Neural progenitor cell (in vitro differentiated cells): ENCODE data around the gene NFRKB. TPM values are rescaled to one million over a fixed set of nuclear protein-coding genes. Genes with fewer than 3 reads are reported as not detected.

Experiments used
- DNase-seq: peaks from one replicate; pipeline ENCODE4 v3.0.0-alpha.2; 2016; ENCODE audit warnings: low spot score
- H2AFZ ChIP-seq: fragments of 200-600 bp; sonication (generic); replicated peaks from 2 replicates; pipeline ENCODE4 v1.6.1; 2016; ENCODE audit warnings: antibody characterized with exemption
- H3F3A ChIP-seq: fragments of 200-600 bp; sonication (generic); 2 replicates; pipeline ENCODE4 v1.6.1; 2016; ENCODE audit warnings: antibody characterized with exemption, low read depth
- H3K27ac ChIP-seq: fragments of 200-600 bp; sonication (generic); 2 replicates; pipeline ENCODE4 v1.5.1; 2016; ENCODE audit warnings: mild to moderate bottlenecking
- H3K27me3 ChIP-seq: fragments of 200-600 bp; sonication (generic); 2 replicates; pipeline ENCODE4 v1.6.1; 2016; ENCODE audit warnings: mild to moderate bottlenecking, moderate library complexity
- H3K36me3 ChIP-seq: fragments of 200-600 bp; sonication (generic); 2 replicates; pipeline ENCODE4 v1.5.1; 2016
- H3K4me1 ChIP-seq: fragments of 200-600 bp; sonication (generic); 2 replicates; pipeline ENCODE4 v1.6.1; 2016; ENCODE audit warnings: mixed run types
- H3K4me2 ChIP-seq: fragments of 200-600 bp; sonication (generic); 2 replicates; pipeline ENCODE4 v1.6.1; 2016
- H3K4me3 ChIP-seq: fragments of 200-600 bp; sonication (generic); 2 replicates; pipeline ENCODE4 v1.5.1; 2016
- H3K79me2 ChIP-seq: fragments of 200-600 bp; sonication (generic); 2 replicates; pipeline ENCODE4 v1.6.1; 2016; ENCODE audit warnings: low read depth
- H3K9ac ChIP-seq: fragments of 200-600 bp; sonication (generic); 2 replicates; pipeline ENCODE4 v1.6.1; 2016
- H3K9me3 ChIP-seq: fragments of 200-600 bp; sonication (generic); 2 replicates; pipeline ENCODE4 v1.5.1; 2016; ENCODE audit warnings: low read depth
- H4K20me1 ChIP-seq: fragments of 200-600 bp; sonication (generic); 2 replicates; pipeline ENCODE4 v1.6.1; 2016; ENCODE audit warnings: low read depth
- H3K27ac Mint-ChIP-seq: 3 replicates; pipeline ENCODE4 v1.8.0; 2021; ENCODE audit warnings: mixed read lengths
- H3K27me3 Mint-ChIP-seq: 2 replicates; pipeline ENCODE4 v1.8.0; 2022; ENCODE audit warnings: low read depth, mild to moderate bottlenecking, inconsistent platforms, moderate library complexity, mixed read lengths; ENCODE audit not compliant: insufficient read depth
- H3K36me3 Mint-ChIP-seq: 3 replicates; pipeline ENCODE4 v1.8.0; 2021; ENCODE audit warnings: mixed read lengths
- H3K4me1 Mint-ChIP-seq: 3 replicates; pipeline ENCODE4 v1.8.0; 2021; ENCODE audit warnings: mixed read lengths
- H3K4me3 Mint-ChIP-seq: 3 replicates; pipeline ENCODE4 v1.8.0; 2021; ENCODE audit warnings: mild to moderate bottlenecking, moderate library complexity, mixed read lengths
- H3K9me3 Mint-ChIP-seq: 3 replicates; pipeline ENCODE4 v1.8.0; 2020; ENCODE audit warnings: mixed read lengths
- CTCF ChIP-seq: fragments of 200-600 bp; sonication (generic); IDR thresholded peaks from 2 replicates; pipeline ENCODE4 v1.5.1; 2017; ENCODE audit warnings: antibody characterized with exemption, mild to moderate bottlenecking
- EZH2 ChIP-seq: fragments of 200-600 bp; sonication (generic); IDR thresholded peaks from 2 replicates; pipeline ENCODE4 v1.6.1; 2017; ENCODE audit warnings: antibody characterized with exemption, mild to moderate bottlenecking, moderate library complexity
- EZH2phosphoT487 ChIP-seq: fragments of 200-600 bp; sonication (generic); IDR thresholded peaks from 2 replicates; pipeline ENCODE4 v1.6.1; 2017; ENCODE audit warnings: antibody characterized with exemption
- total RNA-seq: library from RNA; depleted of rRNA; stranded (reverse); fragments of >200 nt; gene quantifications from 2 replicates; pipeline ENCODE4 v1.2.3, GENCODE V29; 2015; ENCODE audit warnings: low replicate concordance

The NFRKB gene
- total RNA-seq, 1 donor from 2014 or later = 33.5 TPM

- Histone ChIP-seq H4K20me1 (peaks cover 21% of the 10 kb centered on the region), H3K9ac (no peak overlapping the region), H3K4me3 (no peak overlapping the region), H3K9me3 (no peaks in the 10 kb centered on the region), H3K27ac (no peak overlapping the region), H3K4me2 (no peak overlapping the region), H3K79me2 (peaks cover 26% of the 10 kb centered on the region), H3K36me3 (peaks cover 7% of the 10 kb centered on the region), H3F3A (no peaks in the 10 kb centered on the region), H2AFZ (no peak overlapping the region), H3K27me3 (no peaks in the 10 kb centered on the region), H3K4me1 (no peaks in the 10 kb centered on the region)
- no peak overlapping the region for H3K4me3 Mint-ChIP-seq
- H3K27ac Mint-ChIP-seq = no peak overlapping the region
- H3K36me3 Mint-ChIP-seq = peaks cover 41% of the 10 kb centered on the region
- H3K9me3 Mint-ChIP-seq = no peaks in the 10 kb centered on the region
- no peak for TF ChIP-seq EZH2phosphoT487
- no peaks in the 10 kb centered on the region for H3K4me1 Mint-ChIP-seq
- H3K27me3 Mint-ChIP-seq = no peaks in the 10 kb centered on the region
- no peak for DNase-seq
These were observed 6.9 kb downstream of the NFRKB start for GRCh38 chr11:129888451-129888850.

- no peaks in the 10 kb centered on the region for H3K9me3 ChIP-seq
- H3K27me3 Mint-ChIP-seq = no peaks in the 10 kb centered on the region
- TF ChIP-seq EZH2 = no peak
These were observed 10.0 kb downstream of the NFRKB start for GRCh38 chr11:129885381-129885780.

GRCh38 chr11:129884581-129884980, 10.8 kb downstream of the NFRKB start:
- Mint-ChIP-seq H3K36me3 (peaks cover 53% of the 10 kb centered on the region), H3K9me3 (no peaks in the 10 kb centered on the region), H3K27me3 (no peaks in the 10 kb centered on the region), H3K4me1 (no peaks in the 10 kb centered on the region), H3K27ac (no peak overlapping the region), H3K4me3 (no peak overlapping the region)
- DNase-seq = no peak
- Histone ChIP-seq H3K4me1 (no peaks in the 10 kb centered on the region), H3K9me3 (no peaks in the 10 kb centered on the region), H3K79me2 (no peaks in the 10 kb centered on the region), H2AFZ (no peak overlapping the region), H3K36me3 (peaks cover 13% of the 10 kb centered on the region), H3F3A (no peaks in the 10 kb centered on the region), H3K27ac (no peak overlapping the region), H3K4me2 (no peak overlapping the region), H4K20me1 (peaks cover 3% of the 10 kb centered on the region), H3K9ac (no peak overlapping the region), H3K27me3 (no peaks in the 10 kb centered on the region), H3K4me3 (no peak overlapping the region)
- no peak for TF ChIP-seq CTCF
- no peak for TF ChIP-seq EZH2phosphoT487
- TF ChIP-seq EZH2 = no peak

More at GRCh38 chr11:129885381-129885780, 10.0 kb downstream of the NFRKB start:
- no peaks in the 10 kb centered on the region for H3K4me1 Mint-ChIP-seq
- no peaks in the 10 kb centered on the region for H3F3A ChIP-seq
- no peak overlapping the region for H3K4me3 ChIP-seq
- no peak overlapping the region for H2AFZ ChIP-seq
- H3K27ac ChIP-seq = no peak overlapping the region
- H4K20me1 ChIP-seq = peaks cover 3% of the 10 kb centered on the region
- peaks cover 13% of the 10 kb centered on the region for H3K36me3 ChIP-seq
- H3K4me1 ChIP-seq = no peaks in the 10 kb centered on the region
- no peaks in the 10 kb centered on the region for H3K79me2 ChIP-seq
- DNase-seq = no peak
- H3K27ac Mint-ChIP-seq = no peak overlapping the region
- no peak overlapping the region for H3K4me3 Mint-ChIP-seq
- H3K9me3 Mint-ChIP-seq = no peaks in the 10 kb centered on the region
- H3K9ac ChIP-seq = no peak overlapping the region
- peaks cover 51% of the 10 kb centered on the region for H3K36me3 Mint-ChIP-seq
- no peak overlapping the region for H3K4me2 ChIP-seq
- H3K27me3 ChIP-seq = no peaks in the 10 kb centered on the region

GRCh38 chr11:129881570-129882170, 13.7 kb downstream of the NFRKB start:
- H3K36me3 ChIP-seq = peaks cover 7% of the 10 kb centered on the region
- no peak overlapping the region for H3K27ac ChIP-seq
- H2AFZ ChIP-seq = no peak overlapping the region
- H3K4me3 Mint-ChIP-seq = no peak overlapping the region
- TF ChIP-seq CTCF (peak; percentile 58), EZH2phosphoT487 (no peak), EZH2 (no peak)
- H3K9me3 Mint-ChIP-seq = no peaks in the 10 kb centered on the region
- H3K9me3 ChIP-seq = no peaks in the 10 kb centered on the region
- DNase-seq = peak; percentile 56
- no peak overlapping the region for H3K9ac ChIP-seq
- no peaks in the 10 kb centered on the region for H3K27me3 ChIP-seq
- H3K36me3 Mint-ChIP-seq = peaks cover 55% of the 10 kb centered on the region
- no peaks in the 10 kb centered on the region for H3K79me2 ChIP-seq
- H4K20me1 ChIP-seq = peaks cover 3% of the 10 kb centered on the region
- H3K4me3 ChIP-seq = no peak overlapping the region
- no peaks in the 10 kb centered on the region for H3K4me1 Mint-ChIP-seq
- H3K4me2 ChIP-seq = no peak overlapping the region
- no peak overlapping the region for H3K27ac Mint-ChIP-seq
- H3F3A ChIP-seq = no peaks in the 10 kb centered on the region
- H3K4me1 ChIP-seq = no peaks in the 10 kb centered on the region
- no peaks in the 10 kb centered on the region for H3K27me3 Mint-ChIP-seq
